Neural crest cell (in vitro differentiated cells): ENCODE data around the gene PURA. TPM values are rescaled to one million over a fixed set of nuclear protein-coding genes. Genes with fewer than 3 reads are reported as not detected.
A peak's percentile ranks its signal among the peaks of the same experiment; 100 is the strongest.
"Not testable (repeated sequence)": the region's sequence is repeated elsewhere in the genome, so short reads cannot be mapped to it uniquely, and the experiment has no call there.

Source experiments
- DNase-seq: peaks from one replicate; pipeline ENCODE4 v3.0.0; 2021; ENCODE audit warnings: low read depth, mixed read lengths, low spot score
- H3K27ac Mint-ChIP-seq: one replicate; pipeline ENCODE4 v1.8.0; 2021; ENCODE audit warnings: mild to moderate bottlenecking, mixed read lengths; ENCODE audit not compliant: unreplicated experiment
- H3K27me3 Mint-ChIP-seq: 2 replicates; pipeline ENCODE4 v1.8.0; 2021; ENCODE audit warnings: low read depth, mild to moderate bottlenecking, mixed read lengths
- H3K36me3 Mint-ChIP-seq: 2 replicates; pipeline ENCODE4 v1.8.0; 2021; ENCODE audit warnings: low read depth, mild to moderate bottlenecking, mixed read lengths
- H3K4me1 Mint-ChIP-seq: 2 replicates; pipeline ENCODE4 v1.8.0; 2021; ENCODE audit warnings: mixed read lengths
- H3K4me3 Mint-ChIP-seq: one replicate; pipeline ENCODE4 v1.8.0; 2021; ENCODE audit warnings: mild to moderate bottlenecking, mixed read lengths
- H3K9me3 Mint-ChIP-seq: 2 replicates; pipeline ENCODE4 v1.8.0; 2021; ENCODE audit warnings: mixed read lengths
- CTCF ChIP-seq: fragments of 200-600 bp; sonication (generic); conservative IDR thresholded peaks from 2 replicates; pipeline ENCODE4 v1.5.0; 2021; ENCODE audit warnings: antibody characterized with exemption, mild to moderate bottlenecking
- total RNA-seq: library from RNA; stranded (reverse); gene quantifications from 2 replicates; pipeline ENCODE4 v1.2.1, GENCODE V29; 2021

Gene PURA
- total RNA-seq, 1 donor from 2014 or later, result 5.5 TPM

GRCh38 chr5:140150201-140150600, 36.3 kb downstream of the PURA start:
- Mint-ChIP-seq H3K27me3 (peaks cover 42% of the 10 kb centered on the region), H3K27ac (no peak overlapping the region)

GRCh38 chr5:140151144-140152021, 37.5 kb downstream of the PURA start:
- no peak for TF ChIP-seq CTCF
- Mint-ChIP-seq H3K36me3 (no peaks in the 10 kb centered on the region), H3K4me3 (no peak overlapping the region), H3K27ac (no peak overlapping the region), H3K4me1 (peaks cover 26% of the 10 kb centered on the region), H3K9me3 (no peaks in the 10 kb centered on the region), H3K27me3 (peaks cover 31% of the 10 kb centered on the region)
- DNase-seq, result no peak

More at GRCh38 chr5:140150201-140150600, 36.3 kb downstream of the PURA start:
- TF ChIP-seq CTCF, result no peak
- Mint-ChIP-seq H3K36me3 (no peaks in the 10 kb centered on the region), H3K9me3 (no peaks in the 10 kb centered on the region), H3K4me3 (no peak overlapping the region), H3K4me1 (peaks cover 23% of the 10 kb centered on the region)
- no peak for DNase-seq

- Mint-ChIP-seq H3K4me1 (peaks cover 35% of the 10 kb centered on the region), H3K36me3 (no peaks in the 10 kb centered on the region), H3K9me3 (no peaks in the 10 kb centered on the region), H3K4me3 (no peak overlapping the region), H3K27me3 (peaks cover 24% of the 10 kb centered on the region), H3K27ac (no peak overlapping the region)
- DNase-seq, result no peak
- no peak for TF ChIP-seq CTCF
Measured at GRCh38 chr5:140152022-140152999, 38.4 kb downstream of the PURA start.

GRCh38 chr5:140153255-140153654, 39.3 kb downstream of the PURA start:
- TF ChIP-seq CTCF, result no peak
- Mint-ChIP-seq H3K27ac (peak overlapping the region; percentile 88), H3K4me3 (no peak overlapping the region), H3K36me3 (no peaks in the 10 kb centered on the region), H3K4me1 (peaks cover 38% of the 10 kb centered on the region), H3K9me3 (no peaks in the 10 kb centered on the region), H3K27me3 (peaks cover 14% of the 10 kb centered on the region)
- DNase-seq, result no peak

- Mint-ChIP-seq H3K36me3 (no peaks in the 10 kb centered on the region), H3K4me3 (no peak overlapping the region), H3K27ac (no peak overlapping the region), H3K4me1 (peaks cover 38% of the 10 kb centered on the region), H3K27me3 (peaks cover 10% of the 10 kb centered on the region), H3K9me3 (no peaks in the 10 kb centered on the region)
- no peak for TF ChIP-seq CTCF
- DNase-seq, result no peak
Measured at GRCh38 chr5:140153905-140154304, 40.0 kb downstream of the PURA start.

- not testable (repeated sequence) for H3K27me3 Mint-ChIP-seq, H3K4me3 Mint-ChIP-seq, DNase-seq, H3K9me3 Mint-ChIP-seq, H3K27ac Mint-ChIP-seq, H3K36me3 Mint-ChIP-seq
- H3K4me1 Mint-ChIP-seq, result peaks cover 43% of the 10 kb centered on the region
Measured at GRCh38 chr5:140154710-140155381, 40.9 kb downstream of the PURA start.
